Thymus (tissue), 11 donors: ENCODE results near the gene LRMDA. TPM values are rescaled to one million over a fixed set of nuclear protein-coding genes. Genes with fewer than 3 reads are reported as not detected.

Experiments
- DNase-seq, 9 donors: peaks; one replicate each; pipeline ENCODE4 v3.0.0-alpha.2; 2013; ENCODE audit warnings: low spot score in 9 of 9, low read depth in 6 of 9, missing footprints in 1 of 9
- H3K27ac ChIP-seq, 2 donors: one replicate each; pipeline ENCODE4 v1.5.1; 2013; ENCODE audit warnings: control low read depth in 1 of 2, low read depth in 1 of 2, low read length in 1 of 2, mild to moderate bottlenecking in 1 of 2, moderate library complexity in 1 of 2
- H3K27me3 ChIP-seq, 2 donors: one replicate each; pipeline ENCODE4 v1.5.1; 2013; ENCODE audit warnings: low read length in 1 of 2; ENCODE audit not compliant: control insufficient read depth in 2 of 2, insufficient read depth in 1 of 2
- H3K36me3 ChIP-seq, 2 donors: one replicate each; pipeline ENCODE4 v1.5.1; 2013; ENCODE audit warnings: low read length in 1 of 2, mild to moderate bottlenecking in 1 of 2, moderate library complexity in 1 of 2; ENCODE audit not compliant: control insufficient read depth in 2 of 2, insufficient read depth in 2 of 2
- H3K4me1 ChIP-seq, 2 donors: one replicate each; pipeline ENCODE4 v1.5.1; 2013; ENCODE audit warnings: low read length in 2 of 2; ENCODE audit not compliant: control insufficient read depth in 2 of 2, insufficient read depth in 2 of 2
- H3K4me3 ChIP-seq, 2 donors: one replicate each; pipeline ENCODE4 v1.5.1; 2013; ENCODE audit warnings: low read length in 2 of 2, control low read depth in 1 of 2, mild to moderate bottlenecking in 1 of 2
- H3K9me3 ChIP-seq, 2 donors: one replicate each; pipeline ENCODE4 v1.5.1; 2013; ENCODE audit warnings: low read length in 1 of 2, mild to moderate bottlenecking in 1 of 2; ENCODE audit not compliant: control insufficient read depth in 2 of 2, insufficient read depth in 1 of 2
- WGBS: extraction: QIAGEN DNeasy Blood & Tissue Kit; methylation state at CpG from one replicate; pipeline ENCODE4 v1.1.7; 2013; 5-methylcytosine and 5-hydroxymethylcytosine counted together
- polyA plus RNA-seq: library from polyadenylated mRNA; stranded (reverse); fragments of 200-250 nt; gene quantifications from one replicate; pipeline ENCODE4 v1.2.3, GENCODE V29; 2013
- total RNA-seq: library from RNA; stranded (reverse); fragments of 120-200 nt; gene quantifications from one replicate; pipeline ENCODE4 v1.2.4, GENCODE V29; 2013
- donor health status: healthy.

Gene LRMDA
- total and polyA plus RNA-seq, 2 donors, result 2.5 to 4.6 TPM

GRCh38 chr10:76218035-76218434 is 786.6 kb downstream of the LRMDA start:
- Histone ChIP-seq H3K9me3 (no peaks in the 10 kb centered on the region), H3K4me1 (no peaks in the 10 kb centered on the region), H3K27ac (no peak overlapping the region), H3K36me3 (no peaks in the 10 kb centered on the region), H3K4me3 (no peak overlapping the region), H3K27me3 (no peaks in the 10 kb centered on the region)
- WGBS, result 94% methylated on average over 6 of the region's 6 CpGs
- no peak for DNase-seq

- DNase-seq, result no peak
- 92% methylated on average over 5 of the region's 5 CpGs for WGBS
- Histone ChIP-seq H3K4me3 (no peak overlapping the region), H3K9me3 (no peaks in the 10 kb centered on the region), H3K4me1 (no peaks in the 10 kb centered on the region), H3K36me3 (no peaks in the 10 kb centered on the region), H3K27ac (no peak overlapping the region), H3K27me3 (no peaks in the 10 kb centered on the region)
These were observed 797.9 kb downstream of the LRMDA start for GRCh38 chr10:76229341-76229740.

GRCh38 chr10:76230921-76231285 is 799.5 kb downstream of the LRMDA start:
- no peak overlapping the region for H3K27ac ChIP-seq
- 90% methylated on average over 1 of the region's 1 CpG for WGBS
- DNase-seq, result no peak
- no peak overlapping the region for H3K4me3 ChIP-seq
- H3K4me1 ChIP-seq, result no peaks in the 10 kb centered on the region
- H3K36me3 ChIP-seq, result no peaks in the 10 kb centered on the region
- H3K27me3 ChIP-seq, result no peaks in the 10 kb centered on the region
- H3K9me3 ChIP-seq, result no peaks in the 10 kb centered on the region

GRCh38 chr10:76231286-76231934 is 800.0 kb downstream of the LRMDA start:
- Histone ChIP-seq H3K4me1 (no peaks in the 10 kb centered on the region), H3K9me3 (no peaks in the 10 kb centered on the region), H3K27ac (no peak overlapping the region), H3K27me3 (no peaks in the 10 kb centered on the region), H3K36me3 (no peaks in the 10 kb centered on the region), H3K4me3 (no peak overlapping the region)
- no peak for DNase-seq
- 51% methylated on average over 2 of the region's 2 CpGs for WGBS

GRCh38 chr10:76234499-76235226 is 803.2 kb downstream of the LRMDA start:
- no peak overlapping the region for H3K27ac ChIP-seq
- no peak for DNase-seq
- no peak overlapping the region for H3K4me3 ChIP-seq
- H3K36me3 ChIP-seq, result no peaks in the 10 kb centered on the region
- H3K9me3 ChIP-seq, result no peaks in the 10 kb centered on the region
- WGBS, result 96% methylated on average over 4 of the region's 4 CpGs
- H3K27me3 ChIP-seq, result no peaks in the 10 kb centered on the region
- no peaks in the 10 kb centered on the region for H3K4me1 ChIP-seq

- Histone ChIP-seq H3K4me3 (no peak overlapping the region), H3K36me3 (no peaks in the 10 kb centered on the region), H3K4me1 (no peaks in the 10 kb centered on the region), H3K27ac (no peak overlapping the region), H3K9me3 (no peaks in the 10 kb centered on the region), H3K27me3 (no peaks in the 10 kb centered on the region)
- no peak for DNase-seq
- 58% methylated on average over 2 of the region's 2 CpGs for WGBS
These were observed 804.9 kb downstream of the LRMDA start for GRCh38 chr10:76236356-76236755.

GRCh38 chr10:76242956-76243355 is 811.5 kb downstream of the LRMDA start:
- no peaks in the 10 kb centered on the region for H3K4me1 ChIP-seq
- DNase-seq, result no peak
- H3K9me3 ChIP-seq, result no peaks in the 10 kb centered on the region
- no peaks in the 10 kb centered on the region for H3K27me3 ChIP-seq
- no peaks in the 10 kb centered on the region for H3K36me3 ChIP-seq
- H3K4me3 ChIP-seq, result no peak overlapping the region
- no peak overlapping the region for H3K27ac ChIP-seq
- 81% methylated on average over 8 of the region's 8 CpGs for WGBS

- Histone ChIP-seq H3K4me3 (no peak overlapping the region), H3K4me1 (no peaks in the 10 kb centered on the region), H3K36me3 (no peaks in the 10 kb centered on the region), H3K27me3 (no peaks in the 10 kb centered on the region), H3K27ac (no peak overlapping the region), H3K9me3 (no peaks in the 10 kb centered on the region)
- WGBS, result 96% methylated on average over 5 of the region's 5 CpGs
- DNase-seq, result no peak
These were observed 812.8 kb downstream of the LRMDA start for GRCh38 chr10:76244061-76244686.

GRCh38 chr10:76245951-76246495 is 814.6 kb downstream of the LRMDA start:
- Histone ChIP-seq H3K36me3 (no peaks in the 10 kb centered on the region), H3K27me3 (no peaks in the 10 kb centered on the region), H3K9me3 (no peaks in the 10 kb centered on the region), H3K27ac (no peak overlapping the region), H3K4me1 (no peaks in the 10 kb centered on the region), H3K4me3 (no peak overlapping the region)
- DNase-seq, result no peak
- 94% methylated on average over 7 of the region's 7 CpGs for WGBS
